ENCODE data around the gene GPHA2. TPM values are rescaled to one million over a fixed set of nuclear protein-coding genes. Genes with fewer than 3 reads are reported as not detected.

Gene GPHA2
- total RNA-seq, 4 donors from 2014 or later = not detected

DNA sequence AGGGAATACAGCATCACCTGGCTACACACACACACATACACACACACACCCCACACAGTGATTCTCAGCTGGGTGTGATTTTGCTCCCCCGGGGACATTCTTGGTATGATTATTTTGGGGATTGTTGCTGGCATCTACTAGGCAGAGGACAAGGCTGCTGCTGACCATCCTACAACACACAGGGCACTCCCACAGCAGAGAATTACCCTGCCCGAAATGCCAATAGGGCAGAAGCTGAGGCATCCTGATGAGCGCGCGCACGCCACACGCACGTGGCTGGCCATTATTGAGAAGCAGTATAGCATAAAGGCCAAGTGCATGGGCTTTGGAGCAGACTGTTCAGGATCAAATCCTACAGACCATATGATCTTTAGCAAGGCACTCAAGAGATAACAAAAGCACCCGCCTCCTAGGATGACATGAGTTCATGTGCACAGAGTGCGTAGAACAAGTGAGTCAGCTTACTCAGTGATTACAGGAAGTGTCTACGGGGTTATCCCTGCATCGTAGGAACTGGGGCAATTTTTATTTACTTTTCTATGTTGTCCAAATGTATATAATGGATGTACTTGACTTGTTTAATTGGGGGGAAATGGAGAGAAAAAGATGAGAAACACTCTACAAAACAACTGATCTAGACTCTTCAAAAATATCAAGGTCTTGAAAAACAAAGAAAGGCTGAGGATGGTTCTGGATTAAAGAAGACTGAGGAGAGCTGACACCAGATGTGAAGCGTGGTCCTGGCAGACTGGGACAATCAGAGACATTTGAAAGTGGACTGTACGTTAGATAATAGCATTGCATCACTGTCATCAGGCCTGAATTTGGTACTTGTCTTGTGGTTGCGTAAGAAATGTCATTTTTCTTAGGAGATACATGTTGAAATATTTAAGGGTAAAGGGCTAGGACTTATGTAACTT lies 50.1 kb downstream of the GPHA2 start:
- no peak for TF ChIP-seq POLR2A (IDR thresholded peaks at IDR 0.05)
- TF ChIP-seq, protein P1, sequence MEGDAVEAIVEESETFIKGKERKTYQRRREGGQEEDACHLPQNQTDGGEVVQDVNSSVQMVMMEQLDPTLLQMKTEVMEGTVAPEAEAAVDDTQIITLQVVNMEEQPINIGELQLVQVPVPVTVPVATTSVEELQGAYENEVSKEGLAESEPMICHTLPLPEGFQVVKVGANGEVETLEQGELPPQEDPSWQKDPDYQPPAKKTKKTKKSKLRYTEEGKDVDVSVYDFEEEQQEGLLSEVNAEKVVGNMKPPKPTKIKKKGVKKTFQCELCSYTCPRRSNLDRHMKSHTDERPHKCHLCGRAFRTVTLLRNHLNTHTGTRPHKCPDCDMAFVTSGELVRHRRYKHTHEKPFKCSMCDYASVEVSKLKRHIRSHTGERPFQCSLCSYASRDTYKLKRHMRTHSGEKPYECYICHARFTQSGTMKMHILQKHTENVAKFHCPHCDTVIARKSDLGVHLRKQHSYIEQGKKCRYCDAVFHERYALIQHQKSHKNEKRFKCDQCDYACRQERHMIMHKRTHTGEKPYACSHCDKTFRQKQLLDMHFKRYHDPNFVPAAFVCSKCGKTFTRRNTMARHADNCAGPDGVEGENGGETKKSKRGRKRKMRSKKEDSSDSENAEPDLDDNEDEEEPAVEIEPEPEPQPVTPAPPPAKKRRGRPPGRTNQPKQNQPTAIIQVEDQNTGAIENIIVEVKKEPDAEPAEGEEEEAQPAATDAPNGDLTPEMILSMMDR (IDR thresholded peaks at IDR 0.05) = no peak
- Histone ChIP-seq H3K27me3 (no peaks in the 10 kb centered on the region), H3K27ac (no peak overlapping the region), H3K36me3 (no peaks in the 10 kb centered on the region), H3K9me3 (no peaks in the 10 kb centered on the region), H3K4me1 (peaks cover 0 to 5% of the 10 kb centered on the region in 2 donors), H3K4me3 (no peak overlapping the region)
- DNase-seq = no peak
- intact Hi-C loops (cut with DNase I; ENCODE audit: low total_unique reads) = no loop called here

MicroRNAs within 50 kb of the gene (microRNA counts, 767-probe panel; counts per million panel counts)
- microRNA hsa-miR-192-5p = 2,794 to 3,732 counts per million in 2 donors

Small RNA genes lying within 50 kb of the gene (microRNA-seq; reads per million reads assigned to microRNA genes)
- gene MIR6749 (ENCODE audit: borderline microRNAs expressed, borderline replicate concordance) (not detected), gene MIR6750 (ENCODE audit: borderline microRNAs expressed, borderline replicate concordance) (not detected)

Small RNA genes lying within 50 kb of the gene (small RNA-seq; reads per million reads assigned to genes)
- gene MIR6749 (not detected), gene MIR6750 (not detected)

Other genes with a start within 250 kb of the GPHA2 start
- 10 to 100 TPM in 2 of 4 donors, 1 to 10 TPM in 1, under 1 TPM in 1; 0.88 to 48.4 (median 12.6) TPM for gene NRXN2, start 212.7 kb downstream of the GPHA2 start, total RNA-seq
- gene RASGRP2, start 191.8 kb downstream of the GPHA2 start, total RNA-seq = 10 to 100 TPM in 3 of 4 donors, 1 to 10 TPM in 1; 3.2 to 72.8 (median 23.3) TPM
- gene PYGM, start 175.9 kb downstream of the GPHA2 start, total RNA-seq = 10 to 100 TPM in 2 of 4 donors, 1 to 10 TPM in 2; 2.9 to 42.8 (median 11.4) TPM
- 100 to 1,000 TPM in 3 of 4 donors, 10 to 100 TPM in 1; 62.0 to 374 (median 219) TPM for gene SF1, start 157.4 kb downstream of the GPHA2 start, total RNA-seq
- 10 to 100 TPM; 10.2 to 49.1 (median 24.4) TPM for gene MAP4K2, start 132.7 kb downstream of the GPHA2 start, total RNA-seq
- 10 to 100 TPM in 2 of 4 donors, 1 to 10 TPM in 2; 3.8 to 26.2 (median 14.9) TPM for gene MEN1, start 125.3 kb downstream of the GPHA2 start, total RNA-seq
- 1 to 10 TPM in 1 of 4 donors, under 1 TPM in 3; under 0.01 to 2.7 (median 0.30) TPM for gene CDC42BPG, start 91.2 kb downstream of the GPHA2 start, total RNA-seq
- 10 to 100 TPM in 3 of 4 donors, 1 to 10 TPM in 1; 3.5 to 78.7 (median 36.9) TPM for gene EHD1, start 57.3 kb downstream of the GPHA2 start, total RNA-seq
- gene ATG2A, start 18.7 kb downstream of the GPHA2 start, total RNA-seq = 10 to 100 TPM in 3 of 4 donors, 1 to 10 TPM in 1; 6.8 to 39.6 (median 18.4) TPM
- 10 to 100 TPM in 2 of 4 donors, 1 to 10 TPM in 2; 6.7 to 23.4 (median 13.0) TPM for gene PPP2R5B, start 11.2 kb downstream of the GPHA2 start, total RNA-seq
- gene MAJIN, start 36.2 kb upstream of the GPHA2 start, total RNA-seq = under 1 TPM in 1 of 4 donors, not detected in 3; under 0.01 TPM
- 1 to 10 TPM in 1 of 4 donors, under 1 TPM in 1, not detected in 2; 0.90 to 3.7 TPM for gene BATF2, start 61.1 kb upstream of the GPHA2 start, total RNA-seq
- 100 to 1,000 TPM in 2 of 4 donors, 10 to 100 TPM in 2; 63.5 to 120 (median 93.8) TPM for gene ARL2, start 78.3 kb upstream of the GPHA2 start, total RNA-seq
- gene SNX15, start 91.5 kb upstream of the GPHA2 start, total RNA-seq = 10 to 100 TPM; 13.1 to 27.6 (median 20.6) TPM
- gene SAC3D1, start 105.3 kb upstream of the GPHA2 start, total RNA-seq = 10 to 100 TPM in 1 of 4 donors, 1 to 10 TPM in 3; 1.5 to 22.3 (median 7.9) TPM
- 10 to 100 TPM in 2 of 4 donors, under 1 TPM in 2; 0.59 to 37.1 (median 17.6) TPM for gene NAALADL1, start 122.7 kb upstream of the GPHA2 start, total RNA-seq
- gene CDCA5, start 148.1 kb upstream of the GPHA2 start, total RNA-seq = 1 to 10 TPM in 1 of 4 donors, under 1 TPM in 2, not detected in 1; 0.30 to 7.1 (median 0.77) TPM
- gene ZFPL1, start 148.3 kb upstream of the GPHA2 start, total RNA-seq = 10 to 100 TPM in 3 of 4 donors, 1 to 10 TPM in 1; 9.0 to 37.5 (median 24.5) TPM
- 100 to 1,000 TPM in 3 of 4 donors, 10 to 100 TPM in 1; 96.1 to 447 (median 140) TPM for gene VPS51, start 160.3 kb upstream of the GPHA2 start, total RNA-seq
- gene TM7SF2, start 176.0 kb upstream of the GPHA2 start, total RNA-seq = 10 to 100 TPM in 1 of 4 donors, 1 to 10 TPM in 2, under 1 TPM in 1; 0.77 to 16.7 (median 5.5) TPM
- gene ZNHIT2, start 181.8 kb upstream of the GPHA2 start, total RNA-seq = 1 to 10 TPM in 3 of 4 donors, not detected in 1; 4.6 to 9.6 (median 5.7) TPM
- 1,000 to 10,000 TPM in 3 of 4 donors, 100 to 1,000 TPM in 1; 161 to 5,220 (median 1,903) TPM for gene FAU, start 186.2 kb upstream of the GPHA2 start, total RNA-seq
- 10 to 100 TPM; 27.6 to 69.2 (median 57.8) TPM for gene MRPL49, start 186.4 kb upstream of the GPHA2 start, total RNA-seq
- 10 to 100 TPM; 34.7 to 88.8 (median 60.5) TPM for gene SYVN1, start 198.6 kb upstream of the GPHA2 start, total RNA-seq
- not detected for gene SPDYC, start 234.3 kb upstream of the GPHA2 start, total RNA-seq
- 100 to 1,000 TPM; 122 to 174 (median 157) TPM for gene CAPN1, start 246.0 kb upstream of the GPHA2 start, total RNA-seq

Data from uterus (tissue), 4 donors.